Hepatocyte (in vitro differentiated cells): Measurements from ENCODE around the gene PRDM9. TPM values are rescaled to one million over a fixed set of nuclear protein-coding genes. Genes with fewer than 3 reads are reported as not detected.

Experiments
- DNase-seq: peaks from one replicate; pipeline ENCODE4 v3.0.0-alpha.2; 2016; ENCODE audit warnings: low spot score
- H2AFZ ChIP-seq: fragments of 200-600 bp; sonication (generic); 2 replicates; pipeline ENCODE4 v1.6.0; 2016; ENCODE audit warnings: antibody characterized with exemption, mild to moderate bottlenecking
- H3K27ac ChIP-seq: fragments of 200-600 bp; sonication (generic); 2 replicates; pipeline ENCODE4 v1.5.1; 2016; ENCODE audit warnings: mild to moderate bottlenecking
- H3K27me3 ChIP-seq: fragments of 200-600 bp; sonication (generic); 2 replicates; pipeline ENCODE4 v1.6.1; 2016
- H3K36me3 ChIP-seq: fragments of 200-600 bp; sonication (generic); replicated peaks from 2 replicates; pipeline ENCODE4 v1.5.1; 2016; ENCODE audit warnings: low read depth; ENCODE audit not compliant: insufficient read depth
- H3K4me1 ChIP-seq: fragments of 200-600 bp; sonication (generic); 2 replicates; pipeline ENCODE4 v1.5.1; 2016; ENCODE audit warnings: mild to moderate bottlenecking, moderate library complexity; ENCODE audit not compliant: insufficient read depth
- H3K4me2 ChIP-seq: fragments of 200-600 bp; sonication (generic); 2 replicates; pipeline ENCODE4 v1.6.0; 2016
- H3K4me3 ChIP-seq: fragments of 200-600 bp; sonication (generic); 2 replicates; pipeline ENCODE4 v1.5.1; 2016; ENCODE audit warnings: mild to moderate bottlenecking
- H3K79me2 ChIP-seq: fragments of 200-600 bp; sonication (generic); 2 replicates; pipeline ENCODE4 v1.6.0; 2017; ENCODE audit warnings: mild to moderate bottlenecking
- H3K9me2 ChIP-seq: fragments of 200-600 bp; sonication (generic); replicated peaks from 2 replicates; pipeline ENCODE4 v1.6.0; 2017; ENCODE audit warnings: mild to moderate bottlenecking; ENCODE audit not compliant: insufficient read depth
- H3K9me3 ChIP-seq: fragments of 200-600 bp; sonication (generic); 2 replicates; pipeline ENCODE4 v1.5.1; 2016; ENCODE audit warnings: low read depth, mild to moderate bottlenecking
- H4K20me1 ChIP-seq: fragments of 200-600 bp; sonication (generic); 2 replicates; pipeline ENCODE4 v1.6.0; 2016; ENCODE audit warnings: mild to moderate bottlenecking; ENCODE audit not compliant: insufficient read depth, poor library complexity, severe bottlenecking
- CTCF ChIP-seq: fragments of 200-600 bp; sonication (generic); IDR thresholded peaks from 2 replicates; pipeline ENCODE4 v1.5.1; 2016; ENCODE audit warnings: antibody characterized with exemption, mild to moderate bottlenecking; ENCODE audit not compliant: poor library complexity
- EZH2 ChIP-seq: fragments of 200-600 bp; sonication (generic); IDR thresholded peaks from 2 replicates; pipeline ENCODE4 v1.6.1; 2016; ENCODE audit warnings: antibody characterized with exemption, mild to moderate bottlenecking, borderline replicate concordance
- EZH2phosphoT487 ChIP-seq: fragments of 200-600 bp; sonication (generic); IDR thresholded peaks from one replicate; pipeline ENCODE4 v1.6.1; 2018; ENCODE audit warnings: antibody characterized with exemption, mild to moderate bottlenecking, low read depth, moderate library complexity; ENCODE audit not compliant: unreplicated experiment, severe bottlenecking
- WGBS: methylation state at CpG from one replicate; pipeline ENCODE4 v1.1.6; 2016; ENCODE audit warnings: low lambda C conversion rate; ENCODE audit errors: missing lambda C conversion rate; 5-methylcytosine and 5-hydroxymethylcytosine counted together
- polyA plus RNA-seq: library from polyadenylated mRNA; unstranded; fragments of >200 nt; fragmentation: Nextera tagmentation; extraction: Ambion mirVana; gene quantifications from 2 replicates; pipeline ENCODE4 v1.2.1, GENCODE V29; 2016
- total RNA-seq: library from RNA; depleted of rRNA; stranded (reverse); fragments of >200 nt; gene quantifications from 2 replicates; pipeline ENCODE4 v1.2.3, GENCODE V29; 2014

PRDM9 gene
- total and polyA plus RNA-seq, 2 experiments from 2014 or later: not detected

- peak; percentile 68 for DNase-seq
- H4K20me1 ChIP-seq: no peaks in the 10 kb centered on the region
Observed at GRCh38 chr5:23466401-23466912, 41.0 kb upstream of the PRDM9 start.

GRCh38 chr5:23468658-23469057 lies 38.8 kb upstream of the PRDM9 start:
- Histone ChIP-seq H3K27ac (no peak overlapping the region), H3K9me2 (no peaks in the 10 kb centered on the region), H3K36me3 (no peaks in the 10 kb centered on the region), H3K4me3 (no peak overlapping the region), H4K20me1 (no peaks in the 10 kb centered on the region), H2AFZ (no peak overlapping the region), H3K4me2 (no peak overlapping the region), H3K9me3 (no peaks in the 10 kb centered on the region), H3K4me1 (peaks cover 4% of the 10 kb centered on the region), H3K79me2 (no peaks in the 10 kb centered on the region), H3K27me3 (no peaks in the 10 kb centered on the region)
- WGBS: 75% methylated on average over 3 of the region's 3 CpGs
- TF ChIP-seq CTCF (no peak), EZH2 (no peak), EZH2phosphoT487 (no peak)
- no peak for DNase-seq

More at GRCh38 chr5:23466401-23466912, 41.0 kb upstream of the PRDM9 start:
- H3K27me3 ChIP-seq: no peaks in the 10 kb centered on the region
- 25% methylated on average over 2 of the region's 2 CpGs for WGBS
- H3K4me1 ChIP-seq: peaks cover 4% of the 10 kb centered on the region
- peak overlapping the region; percentile 77 for H3K27ac ChIP-seq
- no peaks in the 10 kb centered on the region for H3K36me3 ChIP-seq
- H3K4me3 ChIP-seq: no peak overlapping the region
- no peak overlapping the region for H2AFZ ChIP-seq
- H3K79me2 ChIP-seq: no peaks in the 10 kb centered on the region
- H3K4me2 ChIP-seq: no peak overlapping the region
- no peak for TF ChIP-seq CTCF
- no peak for TF ChIP-seq EZH2
- TF ChIP-seq EZH2phosphoT487: no peak
- no peaks in the 10 kb centered on the region for H3K9me2 ChIP-seq
- H3K9me3 ChIP-seq: no peaks in the 10 kb centered on the region

- no peak for DNase-seq
- TF ChIP-seq EZH2phosphoT487 (no peak), CTCF (no peak), EZH2 (no peak)
Observed at GRCh38 chr5:23473915-23474314, 33.5 kb upstream of the PRDM9 start.

GRCh38 chr5:23474315-23474714 lies 33.1 kb upstream of the PRDM9 start:
- Histone ChIP-seq H2AFZ (no peak overlapping the region), H3K4me3 (no peak overlapping the region), H3K4me1 (no peaks in the 10 kb centered on the region), H3K36me3 (no peaks in the 10 kb centered on the region), H3K27ac (no peak overlapping the region), H3K9me3 (no peaks in the 10 kb centered on the region), H3K9me2 (no peaks in the 10 kb centered on the region), H3K79me2 (no peaks in the 10 kb centered on the region), H4K20me1 (no peaks in the 10 kb centered on the region), H3K4me2 (no peak overlapping the region), H3K27me3 (no peaks in the 10 kb centered on the region)
- DNase-seq: no peak
- no peak for TF ChIP-seq CTCF
- no peak for TF ChIP-seq EZH2phosphoT487
- no peak for TF ChIP-seq EZH2
- 45% methylated on average over 1 of the region's 1 CpG for WGBS

More at GRCh38 chr5:23473915-23474314, 33.5 kb upstream of the PRDM9 start:
- Histone ChIP-seq H3K27me3 (no peaks in the 10 kb centered on the region), H2AFZ (no peak overlapping the region), H3K36me3 (no peaks in the 10 kb centered on the region), H3K9me3 (no peaks in the 10 kb centered on the region), H3K4me1 (no peaks in the 10 kb centered on the region), H4K20me1 (no peaks in the 10 kb centered on the region), H3K4me2 (no peak overlapping the region), H3K79me2 (no peaks in the 10 kb centered on the region), H3K9me2 (no peaks in the 10 kb centered on the region), H3K27ac (no peak overlapping the region), H3K4me3 (no peak overlapping the region)
